ENCODE results near the gene ZHX3. TPM values are rescaled to one million over a fixed set of nuclear protein-coding genes. Genes with fewer than 3 reads are reported as not detected.
A peak's percentile ranks its signal among the peaks of the same experiment; 100 is the strongest.

ZHX3 gene
- total and polyA plus RNA-seq, 2 of the 13 experiments (the other 11 are each of a cell fraction or from before 2014, with no cell fraction given), result 8.4 to 11.7 TPM

DNA sequence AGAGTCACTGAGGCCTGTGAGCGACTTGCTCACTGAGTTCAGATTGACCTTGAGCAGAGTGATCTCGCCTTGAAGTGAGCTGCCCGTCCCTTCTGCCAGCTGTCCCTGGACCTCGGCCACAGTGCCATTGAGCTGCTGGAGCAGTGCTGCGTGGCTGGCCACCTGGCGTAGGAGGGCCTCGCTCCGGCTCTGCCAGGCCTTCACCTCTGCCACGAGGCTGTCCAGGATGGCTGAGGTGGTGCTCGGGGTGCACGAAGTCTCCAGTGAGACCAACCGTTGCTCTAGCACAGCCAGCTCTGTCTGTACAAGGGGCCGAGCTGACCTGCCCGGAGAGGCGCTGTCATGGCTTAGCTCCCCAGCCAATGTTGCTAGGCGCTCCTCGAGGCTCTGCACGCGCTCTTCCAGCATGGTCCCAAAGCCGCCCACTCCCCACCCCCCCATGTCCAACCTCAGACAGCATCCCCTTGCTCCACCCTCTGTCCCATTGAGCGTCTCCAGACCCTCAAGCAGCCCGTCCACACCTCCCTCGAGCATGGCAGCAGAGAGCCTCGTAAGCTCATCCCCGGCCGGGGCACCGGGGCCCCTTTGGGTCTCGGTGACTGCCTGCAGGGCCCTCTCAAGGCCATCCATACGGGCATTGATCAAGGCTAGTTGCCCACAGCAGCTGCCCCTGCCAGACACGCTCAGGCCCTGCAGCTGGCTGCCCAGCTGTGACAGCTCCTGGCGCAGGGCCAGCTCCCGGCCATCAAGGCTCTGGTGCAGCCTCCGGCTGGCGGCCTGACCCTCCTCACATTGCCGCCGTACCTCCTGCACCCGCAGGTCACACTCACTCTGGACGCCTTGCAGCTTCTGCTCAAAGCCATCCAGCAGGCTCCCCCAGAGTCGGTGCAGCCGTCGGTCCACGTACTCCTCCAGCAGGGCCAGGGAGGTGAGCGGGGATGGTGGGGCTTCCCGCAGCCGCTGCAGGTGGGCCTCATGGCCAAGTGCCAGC, 44.5 kb upstream of the ZHX3 start (continued):
- TF ChIP-seq, protein P1, sequence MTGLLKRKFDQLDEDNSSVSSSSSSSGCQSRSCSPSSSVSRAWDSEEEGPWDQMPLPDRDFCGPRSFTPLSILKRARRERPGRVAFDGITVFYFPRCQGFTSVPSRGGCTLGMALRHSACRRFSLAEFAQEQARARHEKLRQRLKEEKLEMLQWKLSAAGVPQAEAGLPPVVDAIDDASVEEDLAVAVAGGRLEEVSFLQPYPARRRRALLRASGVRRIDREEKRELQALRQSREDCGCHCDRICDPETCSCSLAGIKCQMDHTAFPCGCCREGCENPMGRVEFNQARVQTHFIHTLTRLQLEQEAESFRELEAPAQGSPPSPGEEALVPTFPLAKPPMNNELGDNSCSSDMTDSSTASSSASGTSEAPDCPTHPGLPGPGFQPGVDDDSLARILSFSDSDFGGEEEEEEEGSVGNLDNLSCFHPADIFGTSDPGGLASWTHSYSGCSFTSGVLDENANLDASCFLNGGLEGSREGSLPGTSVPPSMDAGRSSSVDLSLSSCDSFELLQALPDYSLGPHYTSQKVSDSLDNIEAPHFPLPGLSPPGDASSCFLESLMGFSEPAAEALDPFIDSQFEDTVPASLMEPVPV (CRISPR knock-in tag; IDR thresholded peaks at IDR 0.05), result peak; percentile 16; the same call in 1 of the 2 replicates
- no peak for TF ChIP-seq ZNF30 (CRISPR knock-in tag; IDR thresholded peaks at IDR 0.05)
- TF ChIP-seq, protein P2, sequence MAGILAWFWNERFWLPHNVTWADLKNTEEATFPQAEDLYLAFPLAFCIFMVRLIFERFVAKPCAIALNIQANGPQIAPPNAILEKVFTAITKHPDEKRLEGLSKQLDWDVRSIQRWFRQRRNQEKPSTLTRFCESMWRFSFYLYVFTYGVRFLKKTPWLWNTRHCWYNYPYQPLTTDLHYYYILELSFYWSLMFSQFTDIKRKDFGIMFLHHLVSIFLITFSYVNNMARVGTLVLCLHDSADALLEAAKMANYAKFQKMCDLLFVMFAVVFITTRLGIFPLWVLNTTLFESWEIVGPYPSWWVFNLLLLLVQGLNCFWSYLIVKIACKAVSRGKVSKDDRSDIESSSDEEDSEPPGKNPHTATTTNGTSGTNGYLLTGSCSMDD (CRISPR knock-in tag; IDR thresholded peaks at IDR 0.05), result peak; percentile 14; the same call in 1 of the 2 replicates
- TF ChIP-seq RFXANK (CRISPR knock-in tag; IDR thresholded peaks at IDR 0.05), result no peak
- TF ChIP-seq, protein P3, sequence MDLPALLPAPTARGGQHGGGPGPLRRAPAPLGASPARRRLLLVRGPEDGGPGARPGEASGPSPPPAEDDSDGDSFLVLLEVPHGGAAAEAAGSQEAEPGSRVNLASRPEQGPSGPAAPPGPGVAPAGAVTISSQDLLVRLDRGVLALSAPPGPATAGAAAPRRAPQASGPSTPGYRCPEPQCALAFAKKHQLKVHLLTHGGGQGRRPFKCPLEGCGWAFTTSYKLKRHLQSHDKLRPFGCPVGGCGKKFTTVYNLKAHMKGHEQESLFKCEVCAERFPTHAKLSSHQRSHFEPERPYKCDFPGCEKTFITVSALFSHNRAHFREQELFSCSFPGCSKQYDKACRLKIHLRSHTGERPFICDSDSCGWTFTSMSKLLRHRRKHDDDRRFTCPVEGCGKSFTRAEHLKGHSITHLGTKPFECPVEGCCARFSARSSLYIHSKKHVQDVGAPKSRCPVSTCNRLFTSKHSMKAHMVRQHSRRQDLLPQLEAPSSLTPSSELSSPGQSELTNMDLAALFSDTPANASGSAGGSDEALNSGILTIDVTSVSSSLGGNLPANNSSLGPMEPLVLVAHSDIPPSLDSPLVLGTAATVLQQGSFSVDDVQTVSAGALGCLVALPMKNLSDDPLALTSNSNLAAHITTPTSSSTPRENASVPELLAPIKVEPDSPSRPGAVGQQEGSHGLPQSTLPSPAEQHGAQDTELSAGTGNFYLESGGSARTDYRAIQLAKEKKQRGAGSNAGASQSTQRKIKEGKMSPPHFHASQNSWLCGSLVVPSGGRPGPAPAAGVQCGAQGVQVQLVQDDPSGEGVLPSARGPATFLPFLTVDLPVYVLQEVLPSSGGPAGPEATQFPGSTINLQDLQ (CRISPR knock-in tag; IDR thresholded peaks at IDR 0.05), result 0 out of 2 replicates have a peak, but pooled peaks have one; percentile 15
- no peak for TF ChIP-seq ZNF34 (CRISPR knock-in tag; IDR thresholded peaks at IDR 0.05; ENCODE audit: borderline replicate concordance)
- TF ChIP-seq, protein P4, sequence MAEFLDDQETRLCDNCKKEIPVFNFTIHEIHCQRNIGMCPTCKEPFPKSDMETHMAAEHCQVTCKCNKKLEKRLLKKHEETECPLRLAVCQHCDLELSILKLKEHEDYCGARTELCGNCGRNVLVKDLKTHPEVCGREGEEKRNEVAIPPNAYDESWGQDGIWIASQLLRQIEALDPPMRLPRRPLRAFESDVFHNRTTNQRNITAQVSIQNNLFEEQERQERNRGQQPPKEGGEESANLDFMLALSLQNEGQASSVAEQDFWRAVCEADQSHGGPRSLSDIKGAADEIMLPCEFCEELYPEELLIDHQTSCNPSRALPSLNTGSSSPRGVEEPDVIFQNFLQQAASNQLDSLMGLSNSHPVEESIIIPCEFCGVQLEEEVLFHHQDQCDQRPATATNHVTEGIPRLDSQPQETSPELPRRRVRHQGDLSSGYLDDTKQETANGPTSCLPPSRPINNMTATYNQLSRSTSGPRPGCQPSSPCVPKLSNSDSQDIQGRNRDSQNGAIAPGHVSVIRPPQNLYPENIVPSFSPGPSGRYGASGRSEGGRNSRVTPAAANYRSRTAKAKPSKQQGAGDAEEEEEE (CRISPR knock-in tag; IDR thresholded peaks at IDR 0.05; ENCODE audit: borderline replicate concordance), result no peak
- TF ChIP-seq, protein P5, sequence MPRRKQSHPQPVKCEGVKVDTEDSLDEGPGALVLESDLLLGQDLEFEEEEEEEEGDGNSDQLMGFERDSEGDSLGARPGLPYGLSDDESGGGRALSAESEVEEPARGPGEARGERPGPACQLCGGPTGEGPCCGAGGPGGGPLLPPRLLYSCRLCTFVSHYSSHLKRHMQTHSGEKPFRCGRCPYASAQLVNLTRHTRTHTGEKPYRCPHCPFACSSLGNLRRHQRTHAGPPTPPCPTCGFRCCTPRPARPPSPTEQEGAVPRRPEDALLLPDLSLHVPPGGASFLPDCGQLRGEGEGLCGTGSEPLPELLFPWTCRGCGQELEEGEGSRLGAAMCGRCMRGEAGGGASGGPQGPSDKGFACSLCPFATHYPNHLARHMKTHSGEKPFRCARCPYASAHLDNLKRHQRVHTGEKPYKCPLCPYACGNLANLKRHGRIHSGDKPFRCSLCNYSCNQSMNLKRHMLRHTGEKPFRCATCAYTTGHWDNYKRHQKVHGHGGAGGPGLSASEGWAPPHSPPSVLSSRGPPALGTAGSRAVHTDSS (CRISPR knock-in tag; conservative IDR thresholded peaks at IDR 0.05), result no peak
- 0 out of 2 replicates have a peak, but pooled peaks have one; percentile 15 for TF ChIP-seq HNRNPL (IDR thresholded peaks at IDR 0.05; ENCODE audit: low read depth, low read length)
- TF ChIP-seq ZNF225 (CRISPR knock-in tag; IDR thresholded peaks at IDR 0.05), result no peak
- TF ChIP-seq KDM2A (CRISPR knock-in tag; IDR thresholded peaks at IDR 0.05; ENCODE audit: borderline replicate concordance, low read depth), result peak; percentile 35
- TF ChIP-seq, protein P6, sequence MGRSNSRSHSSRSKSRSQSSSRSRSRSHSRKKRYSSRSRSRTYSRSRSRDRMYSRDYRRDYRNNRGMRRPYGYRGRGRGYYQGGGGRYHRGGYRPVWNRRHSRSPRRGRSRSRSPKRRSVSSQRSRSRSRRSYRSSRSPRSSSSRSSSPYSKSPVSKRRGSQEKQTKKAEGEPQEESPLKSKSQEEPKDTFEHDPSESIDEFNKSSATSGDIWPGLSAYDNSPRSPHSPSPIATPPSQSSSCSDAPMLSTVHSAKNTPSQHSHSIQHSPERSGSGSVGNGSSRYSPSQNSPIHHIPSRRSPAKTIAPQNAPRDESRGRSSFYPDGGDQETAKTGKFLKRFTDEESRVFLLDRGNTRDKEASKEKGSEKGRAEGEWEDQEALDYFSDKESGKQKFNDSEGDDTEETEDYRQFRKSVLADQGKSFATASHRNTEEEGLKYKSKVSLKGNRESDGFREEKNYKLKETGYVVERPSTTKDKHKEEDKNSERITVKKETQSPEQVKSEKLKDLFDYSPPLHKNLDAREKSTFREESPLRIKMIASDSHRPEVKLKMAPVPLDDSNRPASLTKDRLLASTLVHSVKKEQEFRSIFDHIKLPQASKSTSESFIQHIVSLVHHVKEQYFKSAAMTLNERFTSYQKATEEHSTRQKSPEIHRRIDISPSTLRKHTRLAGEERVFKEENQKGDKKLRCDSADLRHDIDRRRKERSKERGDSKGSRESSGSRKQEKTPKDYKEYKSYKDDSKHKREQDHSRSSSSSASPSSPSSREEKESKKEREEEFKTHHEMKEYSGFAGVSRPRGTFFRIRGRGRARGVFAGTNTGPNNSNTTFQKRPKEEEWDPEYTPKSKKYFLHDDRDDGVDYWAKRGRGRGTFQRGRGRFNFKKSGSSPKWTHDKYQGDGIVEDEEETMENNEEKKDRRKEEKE (IDR thresholded peaks at IDR 0.05), result no peak
- peak; percentile 68 for TF ChIP-seq AGO2 (optimal IDR thresholded peaks at IDR 0.05; ENCODE audit: low read depth, low read length)
